Ovary (tissue), 9 donors: ENCODE measurements around the gene RPTOR. TPM values are rescaled to one million over a fixed set of nuclear protein-coding genes. Genes with fewer than 3 reads are reported as not detected.
A peak's percentile ranks its signal among the peaks of the same experiment; 100 is the strongest.

Experiments used
- DNase-seq, 5 donors: peaks; one replicate each; pipeline ENCODE4 v3.0.0-alpha.2; 2019 to 2020
- H3K27ac ChIP-seq, 2 donors: fragments of 200-600 bp; one replicate each; pipeline versions ENCODE4 v1.5.1 to v1.8.0; 2019 to 2022
- H3K27me3 ChIP-seq: fragments of 200-600 bp; one replicate; pipeline ENCODE4 v1.8.0; 2022
- H3K36me3 ChIP-seq: fragments of 200-600 bp; sonication (generic); one replicate; pipeline ENCODE4 v1.5.1; 2019
- H3K4me1 ChIP-seq: one replicate; pipeline ENCODE4 v1.8.1; 2013; ENCODE audit warnings: mild to moderate bottlenecking, moderate library complexity; ENCODE audit not compliant: insufficient read depth
- H3K4me3 ChIP-seq: fragments of 200-600 bp; sonication (generic); one replicate; pipeline ENCODE4 v1.5.1; 2017
- H3K9me3 ChIP-seq, 2 donors: fragments of 200-600 bp in 1 of 2; sonication (generic) in 1 of 2; one replicate each; pipeline versions ENCODE4 v1.5.1 to v1.8.1; 2013 to 2019; ENCODE audit warnings: mild to moderate bottlenecking in 1 of 2, moderate library complexity in 1 of 2
- CTCF ChIP-seq, 3 donors: fragments of 450-650 bp in 2 of 3; fragments of 200-600 bp in 1 of 3; IDR thresholded peaks; one replicate each; pipeline versions ENCODE4 v1.5.1 to v1.8.0; 2016 to 2022; ENCODE audit warnings: antibody characterized with exemption in 3 of 3, mild to moderate bottlenecking in 1 of 3
- EP300 ChIP-seq: sonication (generic); formaldehyde crosslinking; IDR thresholded peaks from one replicate; pipeline ENCODE4 v1.6.1; 2017; ENCODE audit warnings: antibody characterized with exemption
- POLR2A ChIP-seq: fragments of 450-650 bp; IDR thresholded peaks from one replicate; pipeline ENCODE4 v1.6.1; 2017; ENCODE audit warnings: antibody characterized with exemption, mild to moderate bottlenecking, moderate library complexity
- WGBS, 3 donors: extraction: QIAGEN DNeasy Blood & Tissue Kit in 1 of 3; methylation state at CpG; one replicate each; pipeline versions ENCODE4 v1.1.5 to v1.1.7; 2013 to 2017; 5-methylcytosine and 5-hydroxymethylcytosine counted together
- intact Hi-C, 4 donors: fragments of 100-400 bp; cut with DNase I; formaldehyde crosslinking; loops; one replicate each; pipeline versions ENCODE4 v1.11.0 to v1.15.1; 2022 to 2023
- polyA plus RNA-seq, 2 donors: library from polyadenylated mRNA; stranded (reverse); fragments of 200-250 nt in 1 of 2; fragments of 350-450 nt in 1 of 2; fragmentation: Illumina TruSeq in 1 of 2; extraction: RNeasy Lipid Tissue Mini Kit (QIAGEN cat#74804) in 1 of 2; gene quantifications; one replicate each; pipeline ENCODE4 v1.2.3, GENCODE V29; 2013 to 2014
- total RNA-seq, 7 donors: library from RNA; depleted of rRNA in 2 of 7; stranded (reverse); fragments of >200 nt in 2 of 7; fragmentation: NEBNext Ultra II Directional in 3 of 7; extraction: Animal tissue kit (Norgen Biotek cat#: 25700) in 3 of 7; gene quantifications; one replicate each; pipeline versions ENCODE4 v1.1.0 to v1.2.4, GENCODE V29; 2016 to 2023
- donor health status: DM: no; HTN: no; CAD: no; lungs with moderate emphysema.
- donor health status: DM: no; HTN: no; CAD: no.
- donor health status: Bipolar disorder and iron deficiency.
- donor health status: DM: yes; HTN: yes; CAD: no.
- donor health status: DM: no; HTN: no; CAD: no.
- donor health status: DM: yes; HTN: yes; CAD: no.

The RPTOR gene
- total and polyA plus RNA-seq, 9 donors: 11.1 to 41.9 (median 27.9) TPM

- WGBS, 3 donors: 82 to 86% (median 85%) methylated on average over 17 of the region's 17 CpGs
- no peak overlapping the region for H3K27ac ChIP-seq
- DNase-seq: no peak
- TF ChIP-seq CTCF (IDR thresholded peaks at IDR 0.05): no peak
- no peak for TF ChIP-seq EP300
- TF ChIP-seq POLR2A: no peak
- H3K4me1 ChIP-seq: no peaks in the 10 kb centered on the region
- H3K36me3 ChIP-seq: no peaks in the 10 kb centered on the region
- no peaks in the 10 kb centered on the region for H3K27me3 ChIP-seq
- intact Hi-C loops: loop anchor here in 2 of 4 donors (2.0 to 10.0 kb wide), 3 partner anchors 108 to 556 kb away; no protein-coding TSS in a partner anchor
- H3K9me3 ChIP-seq: no peaks in the 10 kb centered on the region
- H3K4me3 ChIP-seq: no peak overlapping the region
Measured at GRCh38 chr17:80982426-80982974, 437.9 kb downstream of the RPTOR start.

- H3K4me1 ChIP-seq: no peaks in the 10 kb centered on the region
- no peak for TF ChIP-seq CTCF (IDR thresholded peaks at IDR 0.05)
- no peak for DNase-seq
- H3K36me3 ChIP-seq: no peaks in the 10 kb centered on the region
- H3K27me3 ChIP-seq: no peaks in the 10 kb centered on the region
- intact Hi-C loops: loop anchor here in 2 of 4 donors (2.0 to 10.0 kb wide), 3 partner anchors 109 to 557 kb away; no protein-coding TSS in a partner anchor
- H3K9me3 ChIP-seq: no peaks in the 10 kb centered on the region
- WGBS, 3 donors: 67 to 83% (median 72%) methylated on average over 17 of the region's 17 CpGs
- no peak overlapping the region for H3K27ac ChIP-seq
- no peak overlapping the region for H3K4me3 ChIP-seq
Measured at GRCh38 chr17:80983545-80983944, 438.9 kb downstream of the RPTOR start.

- Histone ChIP-seq H3K27me3 (no peaks in the 10 kb centered on the region), H3K4me3 (no peak overlapping the region), H3K36me3 (no peaks in the 10 kb centered on the region), H3K4me1 (peaks cover 1% of the 10 kb centered on the region), H3K27ac (no peak overlapping the region), H3K9me3 (no peaks in the 10 kb centered on the region)
- WGBS, 3 donors: 37 to 44% (median 43%) methylated on average over 7 of the region's 7 CpGs
- peak in 2 of 5 donors; percentile 7 to 30 for DNase-seq
- TF ChIP-seq POLR2A (no peak), CTCF (IDR thresholded peaks at IDR 0.05) (no peak), EP300 (no peak)
- intact Hi-C loops: loop anchor here in 3 of 4 donors (5.0 to 10.0 kb wide), 4 partner anchors 53 to 557 kb away; partner anchors contain the start of genes BAIAP2 (in 1 of the 3) and NPTX1 (in 1 of the 3)
Measured at GRCh38 chr17:80984749-80985148, 440.1 kb downstream of the RPTOR start.

GRCh38 chr17:80986046-80986445 is 441.4 kb downstream of the RPTOR start:
- 67 to 79% (median 70%) methylated on average over 7 of the region's 7 CpGs for WGBS, 3 donors
- H3K4me1 ChIP-seq: peaks cover 1% of the 10 kb centered on the region
- H3K27ac ChIP-seq: no peak overlapping the region
- H3K4me3 ChIP-seq: no peak overlapping the region
- DNase-seq: peak in 1 of 5 donors; percentile 7
- TF ChIP-seq POLR2A: no peak
- TF ChIP-seq EP300: no peak
- TF ChIP-seq CTCF (IDR thresholded peaks at IDR 0.05): no peak
- H3K27me3 ChIP-seq: no peaks in the 10 kb centered on the region
- H3K9me3 ChIP-seq: no peaks in the 10 kb centered on the region
- no peaks in the 10 kb centered on the region for H3K36me3 ChIP-seq
- intact Hi-C loops: loop anchor here in 3 of 4 donors (5.0 to 10.0 kb wide), 3 partner anchors 51 to 509 kb away; partner anchors contain the start of genes BAIAP2 (in 1 of the 3) and NPTX1 (in 1 of the 3)
